Chondrocyte (in vitro differentiated cells): Measurements from ENCODE around the gene CHMP4B. TPM values are rescaled to one million over a fixed set of nuclear protein-coding genes. Genes with fewer than 3 reads are reported as not detected.

ENCODE experiments used
- DNase-seq: peaks from one replicate; pipeline ENCODE4 v3.0.0; 2021; ENCODE audit warnings: mixed read lengths, low spot score
- H3K27ac Mint-ChIP-seq: one replicate; pipeline ENCODE4 v1.8.0; 2021; ENCODE audit warnings: mild to moderate bottlenecking, moderate library complexity, mixed read lengths; ENCODE audit not compliant: unreplicated experiment
- H3K27me3 Mint-ChIP-seq: 2 replicates; pipeline ENCODE4 v1.8.0; 2021; ENCODE audit warnings: low read depth, mixed read lengths
- H3K36me3 Mint-ChIP-seq: 2 replicates; pipeline ENCODE4 v1.8.0; 2021; ENCODE audit warnings: low read depth, mixed read lengths
- H3K4me1 Mint-ChIP-seq: 2 replicates; pipeline ENCODE4 v1.8.0; 2021; ENCODE audit warnings: low read depth, mild to moderate bottlenecking, mixed read lengths
- H3K4me3 Mint-ChIP-seq: one replicate; pipeline ENCODE4 v1.8.0; 2021; ENCODE audit warnings: mild to moderate bottlenecking, moderate library complexity, mixed read lengths; ENCODE audit not compliant: unreplicated experiment
- H3K9me3 Mint-ChIP-seq: 2 replicates; pipeline ENCODE4 v1.8.0; 2021; ENCODE audit warnings: low read depth, mixed read lengths
- total RNA-seq: library from RNA; stranded (reverse); gene quantifications from 3 replicates; pipeline ENCODE4 v1.2.1, GENCODE V29; 2021
- TF ChIP-seq, protein P1 (sequence below): fragments of 200-600 bp; sonication (generic); IDR thresholded peaks from 2 replicates; pipeline ENCODE4 v1.5.0; 2021; ENCODE audit warnings: antibody characterized with exemption, mild to moderate bottlenecking, moderate library complexity

CHMP4B gene
- total RNA-seq, 1 donor from 2014 or later = 122 TPM

DNA sequence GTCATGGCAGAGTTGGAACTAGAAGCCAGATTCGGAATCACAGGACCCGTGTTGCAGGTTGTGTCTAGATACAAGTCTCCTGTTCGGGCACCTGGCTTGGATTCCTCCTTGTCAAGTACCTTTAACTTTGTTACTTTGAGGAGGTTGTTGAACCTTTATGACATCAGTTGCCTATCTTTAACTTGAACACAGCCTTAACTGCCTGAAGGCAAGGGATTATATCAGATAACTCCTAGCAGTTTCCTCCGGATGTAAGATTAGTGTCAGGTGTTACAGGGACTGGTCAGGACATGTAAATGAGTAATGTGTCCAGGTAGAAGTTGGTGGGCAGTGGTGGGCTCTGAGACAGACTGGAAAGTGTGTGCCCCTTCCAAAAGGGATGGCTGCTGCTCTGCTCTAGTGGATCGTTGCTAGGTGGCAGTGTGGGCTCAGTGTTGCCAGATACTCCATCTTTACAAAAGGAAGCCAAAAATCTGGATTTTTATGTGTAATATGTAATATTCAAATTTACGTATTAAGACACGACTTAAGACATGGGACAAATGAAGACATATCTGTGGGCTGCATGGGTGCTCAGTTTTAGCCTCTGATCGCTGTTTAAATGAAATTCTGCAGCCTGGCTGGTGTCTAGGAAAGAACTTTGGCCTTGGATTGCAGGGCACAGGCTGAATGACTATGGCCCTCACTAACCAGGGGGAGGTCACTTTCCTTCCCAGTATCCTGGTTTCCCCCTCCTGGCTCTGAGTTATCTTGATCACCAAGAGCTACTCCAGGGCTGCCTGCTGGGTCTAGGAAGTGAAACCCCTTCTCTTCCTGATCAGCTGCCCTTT, 27.1 kb downstream of the CHMP4B start:
- DNase-seq = no peak
- TF ChIP-seq, protein P1, sequence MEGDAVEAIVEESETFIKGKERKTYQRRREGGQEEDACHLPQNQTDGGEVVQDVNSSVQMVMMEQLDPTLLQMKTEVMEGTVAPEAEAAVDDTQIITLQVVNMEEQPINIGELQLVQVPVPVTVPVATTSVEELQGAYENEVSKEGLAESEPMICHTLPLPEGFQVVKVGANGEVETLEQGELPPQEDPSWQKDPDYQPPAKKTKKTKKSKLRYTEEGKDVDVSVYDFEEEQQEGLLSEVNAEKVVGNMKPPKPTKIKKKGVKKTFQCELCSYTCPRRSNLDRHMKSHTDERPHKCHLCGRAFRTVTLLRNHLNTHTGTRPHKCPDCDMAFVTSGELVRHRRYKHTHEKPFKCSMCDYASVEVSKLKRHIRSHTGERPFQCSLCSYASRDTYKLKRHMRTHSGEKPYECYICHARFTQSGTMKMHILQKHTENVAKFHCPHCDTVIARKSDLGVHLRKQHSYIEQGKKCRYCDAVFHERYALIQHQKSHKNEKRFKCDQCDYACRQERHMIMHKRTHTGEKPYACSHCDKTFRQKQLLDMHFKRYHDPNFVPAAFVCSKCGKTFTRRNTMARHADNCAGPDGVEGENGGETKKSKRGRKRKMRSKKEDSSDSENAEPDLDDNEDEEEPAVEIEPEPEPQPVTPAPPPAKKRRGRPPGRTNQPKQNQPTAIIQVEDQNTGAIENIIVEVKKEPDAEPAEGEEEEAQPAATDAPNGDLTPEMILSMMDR = peak; percentile 37
- peaks cover 49% of the 10 kb centered on the region for H3K4me1 Mint-ChIP-seq
- no peaks in the 10 kb centered on the region for H3K27me3 Mint-ChIP-seq
- no peak overlapping the region for H3K4me3 Mint-ChIP-seq
- peaks cover 9% of the 10 kb centered on the region for H3K36me3 Mint-ChIP-seq
- no peaks in the 10 kb centered on the region for H3K9me3 Mint-ChIP-seq
- H3K27ac Mint-ChIP-seq = no peak overlapping the region

DNA sequence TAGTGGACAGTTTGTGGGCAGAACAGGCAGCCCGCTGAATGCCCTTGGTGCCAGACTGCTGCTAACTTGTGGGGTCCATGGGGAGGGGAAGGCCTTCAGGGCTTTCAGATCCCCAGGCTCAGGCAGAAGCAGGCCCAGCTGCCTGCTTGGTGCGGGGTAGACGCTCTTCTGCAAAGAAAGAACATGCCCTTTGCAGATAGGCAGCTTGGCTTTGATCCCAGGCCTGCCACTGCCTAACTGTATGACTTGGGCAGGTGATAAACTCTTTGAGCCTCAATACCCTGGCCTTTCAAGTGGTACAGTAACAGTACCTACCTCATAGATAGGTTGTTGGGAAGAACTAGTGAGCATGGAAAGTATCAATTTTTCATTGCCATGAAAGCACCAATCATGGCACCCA, 28.4 kb downstream of the CHMP4B start:
- no peaks in the 10 kb centered on the region for H3K9me3 Mint-ChIP-seq
- no peak for DNase-seq
- H3K27ac Mint-ChIP-seq = no peak overlapping the region
- H3K4me1 Mint-ChIP-seq = peaks cover 54% of the 10 kb centered on the region
- TF ChIP-seq, protein P1 = no peak
- peaks cover 9% of the 10 kb centered on the region for H3K36me3 Mint-ChIP-seq
- H3K27me3 Mint-ChIP-seq = no peaks in the 10 kb centered on the region
- H3K4me3 Mint-ChIP-seq = no peak overlapping the region

DNA sequence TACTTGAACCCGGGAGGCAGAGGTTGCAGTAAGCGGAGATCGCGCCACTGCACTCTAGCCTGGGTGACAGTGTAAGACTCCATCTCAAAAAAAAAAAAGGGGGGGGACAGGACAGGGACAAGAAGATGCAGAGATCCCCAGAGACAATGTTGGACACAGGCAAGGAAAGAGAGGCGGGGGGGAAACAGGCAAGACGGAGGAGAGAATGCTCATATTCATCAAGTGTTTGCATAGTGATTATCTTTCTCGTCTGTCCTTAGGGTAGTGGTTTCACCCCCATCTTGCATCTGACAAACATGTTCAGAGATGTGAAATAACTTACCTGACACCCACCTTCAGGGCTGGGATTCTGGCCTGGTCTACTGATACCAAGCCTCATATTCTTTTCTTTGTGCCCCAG, 29.0 kb downstream of the CHMP4B start:
- TF ChIP-seq, protein P1 = no peak
- H3K36me3 Mint-ChIP-seq = peaks cover 7% of the 10 kb centered on the region
- DNase-seq = no peak
- no peak overlapping the region for H3K4me3 Mint-ChIP-seq
- no peaks in the 10 kb centered on the region for H3K27me3 Mint-ChIP-seq
- H3K4me1 Mint-ChIP-seq = peaks cover 54% of the 10 kb centered on the region
- no peaks in the 10 kb centered on the region for H3K9me3 Mint-ChIP-seq
- H3K27ac Mint-ChIP-seq = peak overlapping the region; percentile 52

DNA sequence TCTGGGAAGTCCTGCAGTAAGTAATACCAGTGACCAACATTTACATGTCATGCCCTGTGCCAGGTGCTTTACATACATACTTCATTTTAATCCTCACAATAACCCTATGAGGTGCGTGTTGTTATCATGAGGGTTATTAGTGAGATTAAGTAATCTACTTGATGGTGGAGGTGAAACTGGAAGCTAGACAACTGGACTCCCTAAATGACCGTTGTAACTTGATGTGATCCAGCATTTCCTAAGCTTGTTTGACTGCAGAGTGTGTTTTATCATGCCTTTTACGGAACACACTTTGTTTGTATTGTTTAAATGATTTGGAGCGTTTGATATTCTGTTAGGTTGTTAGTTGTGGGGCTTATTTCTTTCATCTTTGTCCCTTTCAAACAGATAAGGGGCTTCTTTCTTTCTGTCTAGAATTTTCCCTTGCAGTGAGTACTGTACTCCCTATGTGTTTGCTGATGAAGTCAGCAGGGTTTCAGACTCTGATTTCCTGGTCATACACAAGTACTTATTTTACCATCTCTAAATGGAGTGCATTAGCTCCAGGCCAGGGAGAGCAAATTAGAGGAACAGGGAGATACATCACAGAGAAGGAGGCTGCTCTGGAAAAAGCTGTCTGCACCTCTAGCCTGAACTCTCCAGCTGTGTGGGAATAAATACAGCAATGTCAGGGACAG, 29.7 kb downstream of the CHMP4B start:
- peaks cover 2% of the 10 kb centered on the region for H3K36me3 Mint-ChIP-seq
- no peaks in the 10 kb centered on the region for H3K9me3 Mint-ChIP-seq
- H3K27ac Mint-ChIP-seq = peak overlapping the region; percentile 42
- TF ChIP-seq, protein P1 = no peak
- peaks cover 56% of the 10 kb centered on the region for H3K4me1 Mint-ChIP-seq
- no peak overlapping the region for H3K4me3 Mint-ChIP-seq
- no peaks in the 10 kb centered on the region for H3K27me3 Mint-ChIP-seq
- no peak for DNase-seq

DNA sequence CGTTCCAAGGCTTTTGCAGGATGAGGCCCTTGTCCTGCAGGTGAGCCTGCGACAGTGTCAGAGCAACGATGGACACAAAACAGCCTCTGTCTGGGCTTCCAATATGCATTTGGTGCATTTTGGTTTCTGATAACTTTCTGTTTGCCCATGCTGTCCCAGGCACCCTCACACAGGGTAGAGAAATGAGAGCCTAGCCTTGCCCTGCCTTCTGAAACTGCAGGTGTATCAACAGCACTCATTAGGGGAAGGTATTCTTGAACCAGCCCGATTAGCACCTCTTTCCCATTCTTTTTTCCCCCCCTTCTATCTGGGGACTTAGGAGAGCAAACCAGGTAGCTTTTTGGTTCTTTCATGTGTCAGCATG, 30.3 kb downstream of the CHMP4B start:
- DNase-seq = no peak
- Mint-ChIP-seq H3K4me3 (no peak overlapping the region), H3K36me3 (no peaks in the 10 kb centered on the region), H3K27ac (no peak overlapping the region), H3K27me3 (no peaks in the 10 kb centered on the region), H3K4me1 (peaks cover 61% of the 10 kb centered on the region), H3K9me3 (no peaks in the 10 kb centered on the region)
- TF ChIP-seq, protein P1 = no peak
